IPS-18c (cell line): ENCODE results near the gene TXNDC2.

Source experiments
- H3K4me3 ChIP-seq: 2 replicates; pipeline ENCODE4 v1.7.0; 2013; ENCODE audit warnings: low read depth, mild to moderate bottlenecking, low read length, moderate library complexity; ENCODE audit not compliant: insufficient read depth
- H3K9me3 ChIP-seq: one replicate; pipeline ENCODE4 v1.6.1; 2013; ENCODE audit warnings: mild to moderate bottlenecking, low read length, moderate library complexity; ENCODE audit not compliant: control insufficient read depth, insufficient read depth

The TXNDC2 gene

GRCh38 chr18:9916077-9916639 lies 30.4 kb downstream of the TXNDC2 start:
- H3K4me3 ChIP-seq: no peak overlapping the region
- peaks cover 2% of the 10 kb centered on the region for H3K9me3 ChIP-seq

DNA sequence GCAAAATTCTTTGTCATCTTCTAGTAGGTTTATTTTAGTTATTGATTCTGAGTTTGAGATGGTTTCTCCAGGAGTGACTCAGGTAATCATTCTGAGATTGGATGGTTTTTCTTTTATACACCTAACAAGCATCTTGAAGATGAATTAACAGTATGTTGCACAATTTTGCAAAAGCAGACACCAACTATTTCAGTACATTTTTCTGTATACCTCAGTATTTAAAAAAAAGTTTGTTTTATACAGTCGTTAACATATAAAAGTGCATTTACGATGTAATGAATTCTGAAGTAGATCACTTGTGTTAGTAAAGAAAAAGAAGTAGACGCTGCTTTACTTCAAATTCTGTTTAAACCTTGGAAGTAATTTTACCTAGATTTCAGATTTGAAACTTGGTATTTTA lies 31.0 kb downstream of the TXNDC2 start:
- H3K4me3 ChIP-seq: no peak overlapping the region
- peaks cover 2% of the 10 kb centered on the region for H3K9me3 ChIP-seq

DNA sequence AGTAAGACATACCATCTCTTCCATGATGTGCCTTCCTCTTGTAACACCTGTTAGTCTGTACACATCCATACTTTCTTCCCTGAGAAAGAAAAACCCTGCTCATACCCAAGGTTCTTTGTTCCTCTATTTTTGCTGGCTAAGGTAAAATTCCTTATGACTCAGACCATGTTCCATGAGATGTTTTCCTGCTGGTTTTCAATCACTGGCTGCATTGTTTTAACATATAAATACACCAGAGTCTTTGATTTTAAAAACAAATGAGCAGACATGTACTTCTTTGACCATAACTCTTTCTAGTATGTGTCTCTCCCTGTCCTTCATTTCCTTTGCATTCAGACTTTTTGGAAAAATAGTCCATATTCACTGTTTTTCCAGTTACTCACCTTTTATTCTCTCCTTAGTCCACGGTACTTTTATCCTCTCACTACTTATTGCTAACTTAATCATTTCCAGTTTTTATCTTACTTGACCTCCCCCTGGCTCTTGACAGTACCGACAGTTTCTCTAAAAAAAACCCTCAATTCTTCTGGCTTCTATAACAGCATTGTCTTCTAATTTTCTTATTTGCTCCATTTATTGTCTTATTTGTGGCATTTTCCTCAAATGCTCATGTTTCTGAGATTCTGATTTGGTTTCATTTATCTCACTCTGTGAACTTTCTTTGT lies 32.4 kb downstream of the TXNDC2 start:
- Histone ChIP-seq H3K9me3 (peaks cover 2% of the 10 kb centered on the region), H3K4me3 (no peak overlapping the region)

GRCh38 chr18:9919564-9920232 lies 33.9 kb downstream of the TXNDC2 start:
- no peaks in the 10 kb centered on the region for H3K9me3 ChIP-seq
- H3K4me3 ChIP-seq: no peak overlapping the region

DNA sequence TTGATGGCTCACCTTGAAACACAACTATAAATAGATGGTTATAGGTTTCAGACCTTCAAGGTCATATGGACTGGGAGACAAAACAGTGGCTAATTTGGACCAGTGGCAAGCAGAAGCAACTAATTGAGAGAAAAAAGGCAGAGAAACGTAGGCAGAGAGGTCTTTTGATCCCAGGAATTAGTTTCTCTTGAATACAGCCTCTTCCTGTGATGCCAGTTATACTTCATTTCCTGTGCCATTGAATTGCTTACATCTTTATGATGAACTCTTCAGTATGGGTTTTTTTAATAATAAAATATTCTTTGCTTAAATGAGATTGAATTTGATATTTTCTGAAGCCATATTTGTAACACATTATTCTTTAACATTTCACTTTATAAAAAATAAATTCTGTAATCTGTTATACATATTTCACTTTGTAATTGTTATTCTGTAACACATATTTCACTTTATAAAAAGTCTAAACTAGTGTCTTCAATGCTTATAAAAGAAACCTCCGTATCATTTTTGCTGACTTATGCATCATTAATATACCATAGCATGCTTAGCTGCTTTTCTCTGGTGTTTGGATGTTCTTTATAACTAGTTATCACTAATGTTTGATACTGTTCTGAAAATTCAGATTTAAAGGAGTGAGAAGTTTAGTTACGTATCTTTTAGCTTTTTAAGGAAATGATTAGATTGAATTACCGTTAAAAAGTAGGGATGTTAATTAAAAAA lies 37.0 kb downstream of the TXNDC2 start:
- Histone ChIP-seq H3K9me3 (no peaks in the 10 kb centered on the region), H3K4me3 (no peak overlapping the region)

DNA sequence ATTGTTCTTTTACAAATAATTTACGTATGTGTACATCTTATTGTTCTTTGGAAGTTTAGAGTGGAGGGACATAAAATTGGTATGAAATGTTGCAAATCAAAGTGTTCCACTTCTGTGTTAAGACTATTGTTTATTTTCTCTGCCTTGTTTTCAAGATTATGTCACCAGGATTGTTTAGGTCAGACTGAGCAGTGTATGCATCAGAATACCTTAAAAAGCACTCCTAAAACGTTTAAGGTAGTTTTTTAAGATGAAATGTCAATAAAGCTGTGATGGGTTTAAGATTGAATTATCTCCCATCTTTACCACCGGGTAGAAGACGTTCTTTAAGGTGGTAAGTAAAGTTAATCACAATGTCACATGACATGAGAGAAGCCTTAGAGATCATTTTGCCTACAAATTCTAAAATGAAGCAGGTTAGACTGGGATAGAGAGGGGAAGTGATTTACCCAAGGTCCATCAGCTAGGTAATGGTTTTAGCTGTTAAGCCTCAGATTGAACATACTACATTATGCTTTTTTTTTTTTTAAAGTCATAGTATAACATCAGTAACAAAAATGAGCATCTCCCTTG lies 38.7 kb downstream of the TXNDC2 start:
- Histone ChIP-seq H3K4me3 (no peak overlapping the region), H3K9me3 (no peaks in the 10 kb centered on the region)

DNA sequence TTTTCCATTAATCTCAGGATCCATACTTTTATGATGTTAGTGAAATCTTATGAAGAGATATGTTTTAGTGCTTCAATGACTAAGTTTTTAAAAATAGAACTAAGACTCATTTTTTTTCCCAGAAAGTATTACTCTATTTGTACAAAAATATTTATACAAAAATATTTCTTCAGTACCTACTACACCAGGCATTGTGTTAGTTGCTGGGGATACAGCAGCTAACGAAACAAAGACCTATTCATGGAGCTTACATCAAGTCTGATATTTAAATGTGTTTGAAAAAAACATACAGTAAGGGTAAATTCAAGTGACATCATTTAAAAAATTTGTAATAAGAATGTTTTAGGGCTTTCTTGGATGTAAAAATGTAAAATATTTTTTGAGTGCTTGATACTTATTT lies 39.6 kb downstream of the TXNDC2 start:
- H3K4me3 ChIP-seq: no peak overlapping the region
- H3K9me3 ChIP-seq: no peaks in the 10 kb centered on the region

DNA sequence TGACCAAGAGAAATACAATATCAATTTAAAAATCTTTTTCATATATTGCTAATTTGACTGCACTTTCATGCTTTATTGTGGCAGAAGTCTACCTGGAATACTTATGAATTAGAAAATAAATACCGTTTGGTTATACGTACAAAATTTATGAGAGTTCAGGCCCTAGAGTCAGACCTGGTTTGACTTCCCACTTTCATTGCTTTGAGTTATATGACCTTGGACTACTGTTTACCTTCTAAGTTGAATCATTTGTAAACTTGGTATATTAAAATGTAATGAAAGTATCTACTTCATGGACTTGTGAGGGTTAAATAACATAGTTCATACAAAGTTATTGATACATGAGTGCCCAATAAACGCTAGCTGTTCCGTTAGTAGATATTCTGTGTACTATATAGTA lies 40.0 kb downstream of the TXNDC2 start:
- H3K4me3 ChIP-seq: no peak overlapping the region

DNA sequence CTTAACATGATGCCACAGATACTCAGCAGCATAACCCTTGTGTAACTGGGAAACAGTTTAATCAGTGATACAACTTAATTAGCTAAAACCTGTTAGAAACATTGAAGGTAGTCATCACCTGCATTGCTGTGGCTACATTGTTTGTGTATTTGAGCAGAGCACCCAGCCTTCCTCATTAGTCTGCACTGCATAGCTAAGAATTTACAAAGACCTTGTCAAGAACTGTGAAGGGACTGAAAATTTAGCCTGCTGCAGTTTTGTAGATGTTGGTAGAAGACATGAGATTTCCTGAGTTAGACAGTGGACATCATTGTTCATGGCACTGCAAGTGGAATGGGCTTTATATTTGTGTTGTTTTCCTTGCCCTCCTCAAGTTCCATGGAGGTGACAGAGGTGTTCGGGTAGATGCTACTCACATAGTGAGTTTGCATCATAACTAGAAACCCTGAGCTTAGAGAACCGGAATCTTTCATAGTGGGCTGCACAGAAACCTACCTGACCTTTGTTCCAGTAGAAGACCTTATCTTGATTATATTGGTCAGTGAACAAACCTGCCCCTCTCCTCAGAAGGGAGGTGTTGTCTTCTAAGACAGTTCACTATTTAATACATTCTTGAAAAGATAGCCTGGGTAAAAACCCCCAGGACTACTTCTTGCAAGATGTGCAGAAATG lies 40.6 kb downstream of the TXNDC2 start:
- no peaks in the 10 kb centered on the region for H3K9me3 ChIP-seq
- H3K4me3 ChIP-seq: no peak overlapping the region

More for the DNA sequence above, 40.0 kb downstream of the TXNDC2 start:
- H3K9me3 ChIP-seq: no peaks in the 10 kb centered on the region

DNA sequence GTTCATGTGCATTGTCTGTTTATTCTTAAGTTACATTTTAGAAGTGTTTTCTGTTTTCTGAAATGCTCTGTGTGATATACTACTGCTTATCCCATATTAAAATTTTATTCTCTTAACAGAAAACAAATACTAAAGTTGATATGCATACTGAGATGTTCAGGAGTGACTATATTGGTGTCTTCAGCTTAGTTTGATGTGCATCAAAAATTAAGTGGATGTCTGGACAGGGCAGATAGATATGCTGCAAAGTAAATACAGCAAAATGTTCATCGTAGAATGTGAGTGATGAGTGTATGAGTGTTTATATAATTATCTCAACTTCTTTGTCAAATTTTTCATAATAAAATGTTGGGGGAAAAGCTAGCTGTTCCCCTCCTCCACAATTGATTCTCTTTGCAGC lies 41.2 kb downstream of the TXNDC2 start:
- Histone ChIP-seq H3K4me3 (no peak overlapping the region), H3K9me3 (no peaks in the 10 kb centered on the region)

DNA sequence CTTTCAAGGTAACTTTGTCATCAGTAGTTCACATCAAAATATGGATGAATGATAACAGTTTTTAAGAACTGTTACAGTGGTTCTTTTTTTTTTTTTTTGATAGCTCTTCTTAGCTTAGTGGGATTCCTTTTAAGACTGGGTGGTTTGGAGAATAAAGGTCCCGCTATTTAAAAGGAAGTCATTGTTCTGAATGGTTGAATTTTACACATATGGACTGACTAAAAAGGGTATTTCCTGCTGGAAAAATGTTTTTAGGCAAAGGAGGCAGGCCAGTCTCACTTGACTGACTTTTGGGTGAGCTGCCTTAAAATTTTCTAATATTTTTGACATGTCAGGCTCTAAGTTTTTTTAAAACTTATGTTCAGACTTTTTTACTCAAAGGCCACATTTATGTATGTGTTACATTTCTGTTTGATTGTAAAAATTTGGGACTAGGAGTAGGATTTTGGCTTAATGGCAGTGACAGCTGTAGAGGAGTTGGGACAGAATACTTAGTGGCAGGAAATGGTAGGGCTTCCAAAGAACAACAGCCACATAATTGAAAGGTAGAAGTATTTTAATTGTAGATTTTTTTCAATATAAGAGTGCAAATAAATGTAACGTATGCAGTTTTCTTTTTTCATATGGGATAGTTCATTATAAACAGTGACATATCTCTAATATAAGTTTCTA lies 41.8 kb downstream of the TXNDC2 start:
- H3K4me3 ChIP-seq: no peak overlapping the region
- H3K9me3 ChIP-seq: no peaks in the 10 kb centered on the region

DNA sequence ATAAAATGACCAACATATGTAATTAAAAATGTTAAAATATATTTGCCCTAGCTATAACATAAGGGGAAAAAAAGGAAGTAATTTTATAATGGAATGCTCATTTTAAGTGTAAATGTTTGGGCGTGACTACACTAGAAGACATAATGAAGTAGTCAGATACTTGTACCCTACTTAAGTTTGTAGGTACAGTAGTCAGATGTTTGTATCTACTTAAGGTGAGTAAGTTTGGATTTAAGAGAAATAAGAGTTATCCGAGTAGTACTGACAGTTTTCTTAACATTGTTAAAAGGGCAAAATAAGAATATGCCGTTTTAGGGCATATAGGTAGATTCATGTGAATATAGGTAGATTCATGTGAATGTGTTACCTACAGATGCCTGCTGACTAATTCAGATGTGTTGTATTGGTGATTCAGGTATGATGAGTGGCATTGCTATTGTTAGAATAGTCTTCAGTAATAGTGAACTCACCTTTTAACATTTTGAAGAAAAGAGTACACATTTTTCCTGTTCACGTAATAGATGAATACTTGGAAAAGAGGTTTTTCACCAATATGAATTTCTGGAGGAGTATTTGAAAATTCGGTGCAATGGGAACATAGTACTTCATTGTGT lies 43.0 kb downstream of the TXNDC2 start:
- Histone ChIP-seq H3K4me3 (no peak overlapping the region), H3K9me3 (no peaks in the 10 kb centered on the region)

- no peaks in the 10 kb centered on the region for H3K9me3 ChIP-seq
Observed at GRCh38 chr18:9930299-9930884, 44.6 kb downstream of the TXNDC2 start.

GRCh38 chr18:9931146-9931545 lies 45.4 kb downstream of the TXNDC2 start:
- H3K4me3 ChIP-seq: no peak overlapping the region
- no peaks in the 10 kb centered on the region for H3K9me3 ChIP-seq

More at GRCh38 chr18:9930299-9930884, 44.6 kb downstream of the TXNDC2 start:
- H3K4me3 ChIP-seq: no peak overlapping the region

- no peaks in the 10 kb centered on the region for H3K9me3 ChIP-seq
Observed at GRCh38 chr18:9931678-9932077, 45.9 kb downstream of the TXNDC2 start.

DNA sequence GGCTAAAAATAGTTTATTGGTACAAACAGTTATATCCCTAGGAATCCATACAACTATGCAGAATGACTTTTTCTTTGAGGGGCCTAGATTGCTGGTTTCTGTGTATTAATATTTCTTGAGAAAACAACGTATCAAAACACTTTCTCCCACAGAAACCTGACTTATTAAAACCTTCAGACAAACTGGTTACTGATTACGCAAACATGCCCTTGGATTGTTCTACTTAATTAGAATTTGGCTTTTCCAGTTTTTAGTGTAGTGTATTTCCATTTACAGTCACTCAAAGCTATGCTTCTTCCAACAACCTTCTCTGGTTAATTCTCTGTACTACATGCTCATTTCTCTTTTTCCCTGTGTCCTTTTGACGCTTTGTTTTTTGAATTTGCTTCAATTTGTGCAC lies 48.1 kb downstream of the TXNDC2 start:
- Histone ChIP-seq H3K4me3 (no peak overlapping the region), H3K9me3 (no peaks in the 10 kb centered on the region)

More at GRCh38 chr18:9931678-9932077, 45.9 kb downstream of the TXNDC2 start:
- H3K4me3 ChIP-seq: no peak overlapping the region
